Adipose tissue (tissue), 3 donors: Measurements from ENCODE around the gene FGGY. TPM values are rescaled to one million over a fixed set of nuclear protein-coding genes. Genes with fewer than 3 reads are reported as not detected.
"Not testable (repeated sequence)": the region's sequence is repeated elsewhere in the genome, so short reads cannot be mapped to it uniquely, and the experiment has no call there.

Experiments used
- H3K27ac ChIP-seq: one replicate; pipeline ENCODE4 v1.5.1; 2013; ENCODE audit warnings: low read depth, low read length
- WGBS, 3 donors: extraction: QIAGEN DNeasy Blood & Tissue Kit; methylation state at CpG; one replicate each; pipeline ENCODE4 v1.1.7; 2013; 5-methylcytosine and 5-hydroxymethylcytosine counted together
- polyA plus RNA-seq, 3 donors: library from polyadenylated mRNA; stranded (reverse); fragments of 200-250 nt; gene quantifications; one replicate each; pipeline ENCODE4 v1.2.3, GENCODE V29; 2013
- donor health status: healthy with polysubstance abuse.
- donor health status: Bipolar disorder and iron deficiency.
- donor health status: healthy.

The FGGY gene
- polyA plus RNA-seq, 3 donors, result 6.3 to 13.4 (median 12.8) TPM

DNA sequence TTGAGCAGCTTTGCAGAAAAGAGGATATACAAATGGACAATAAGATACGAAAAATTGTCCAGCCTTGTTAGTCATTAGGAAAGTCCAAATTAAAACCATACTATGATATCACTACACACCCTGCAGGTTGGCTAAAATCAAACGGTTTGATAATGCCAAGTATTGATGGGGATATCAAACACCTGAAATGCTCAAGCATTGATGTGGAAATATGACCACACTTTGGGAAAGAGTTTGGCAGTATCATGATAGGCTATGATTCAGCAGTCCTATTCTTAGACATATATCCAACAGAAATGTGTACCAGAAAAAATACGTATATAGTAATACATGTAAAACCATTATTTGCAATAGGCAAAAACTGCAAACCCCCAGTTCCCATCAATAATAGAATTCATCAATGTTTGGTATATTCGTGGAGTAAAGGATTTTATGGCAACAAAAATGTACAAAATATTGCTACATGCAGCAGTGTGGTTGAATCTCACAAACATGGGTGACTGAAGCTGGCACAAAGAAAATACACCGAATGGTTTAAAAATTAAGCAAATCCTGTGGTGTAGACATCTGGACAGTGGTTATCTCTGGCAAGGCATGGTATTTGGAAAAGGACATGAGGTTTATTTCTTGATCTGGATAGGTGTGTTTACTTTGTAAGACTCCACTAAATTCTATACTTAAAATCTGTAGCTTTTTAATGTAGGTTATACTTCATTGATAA is 243.2 kb downstream of the FGGY start:
- H3K27ac ChIP-seq, result no peak overlapping the region
- 73 to 76% (median 74%) methylated on average over 5 of the region's 5 CpGs for WGBS, 3 donors

DNA sequence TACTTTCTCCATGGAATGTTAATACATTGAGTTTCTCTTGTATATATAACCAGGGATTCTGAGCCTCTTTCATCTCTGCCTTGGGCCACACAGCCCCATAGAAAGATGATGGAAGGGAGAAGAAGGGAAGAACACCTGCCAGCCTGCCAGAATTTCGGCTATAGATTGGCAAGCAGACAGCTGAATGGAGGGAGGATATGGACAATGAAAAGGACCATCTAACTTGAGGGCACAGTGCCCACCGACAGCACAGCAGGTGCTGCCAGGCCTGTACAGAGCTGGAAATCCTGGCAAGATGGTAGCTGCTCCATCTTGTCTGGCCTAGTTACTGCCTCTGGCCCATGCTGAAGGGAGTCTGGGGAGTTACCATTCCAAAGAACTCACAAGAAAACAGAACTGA is 244.3 kb downstream of the FGGY start:
- H3K27ac ChIP-seq, result no peak overlapping the region
- WGBS, 3 donors, result 86 to 92% (median 92%) methylated on average over 2 of the region's 2 CpGs

DNA sequence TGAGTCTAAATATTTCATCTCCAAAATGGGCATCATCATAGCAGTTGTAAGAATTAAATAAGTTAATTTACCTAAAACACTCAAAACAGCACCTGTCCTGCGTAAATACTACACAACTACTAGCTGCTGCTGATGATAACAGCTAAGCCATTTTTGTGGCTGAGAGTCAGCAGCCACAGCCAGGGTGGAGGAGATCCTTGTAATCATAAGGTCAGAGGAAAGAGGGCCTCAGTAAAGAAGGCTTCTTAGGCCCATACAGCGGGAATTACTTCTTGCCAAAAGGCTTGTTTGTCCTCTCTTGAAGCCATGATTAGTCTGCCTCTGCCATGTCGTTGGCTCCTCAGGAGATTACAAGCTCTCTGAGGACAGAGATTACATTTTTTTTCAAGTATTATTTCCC is 245.0 kb downstream of the FGGY start:
- 75 to 96% (median 91%) methylated on average over 3 of the region's 3 CpGs for WGBS, 3 donors
- H3K27ac ChIP-seq, result no peak overlapping the region

DNA sequence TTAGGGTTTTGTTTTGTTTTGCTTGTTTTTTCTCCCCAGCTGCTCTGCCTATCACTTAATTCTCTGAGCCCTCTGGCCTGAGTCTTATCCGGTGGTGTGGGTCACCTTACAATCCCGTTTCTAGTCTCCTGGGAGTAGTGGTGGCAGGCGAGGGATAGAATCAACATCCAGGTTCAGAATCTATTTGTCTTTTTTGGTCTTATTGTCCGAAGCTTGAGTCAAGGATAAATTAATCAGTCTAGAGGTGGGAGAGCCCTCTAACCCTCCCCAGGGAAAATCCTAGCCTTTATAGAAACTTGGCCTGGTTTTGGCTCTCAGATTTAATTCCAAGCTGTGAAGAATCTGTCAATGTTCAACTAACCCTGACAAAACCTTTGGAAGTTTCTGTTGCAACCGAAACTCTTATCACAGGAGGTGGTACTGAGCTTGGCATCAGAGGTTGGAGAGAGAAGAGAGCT is 246.3 kb downstream of the FGGY start:
- H3K27ac ChIP-seq, result no peak overlapping the region
- WGBS, 3 donors, result 21 to 55% (median 54%) methylated on average over 5 of the region's 5 CpGs

DNA sequence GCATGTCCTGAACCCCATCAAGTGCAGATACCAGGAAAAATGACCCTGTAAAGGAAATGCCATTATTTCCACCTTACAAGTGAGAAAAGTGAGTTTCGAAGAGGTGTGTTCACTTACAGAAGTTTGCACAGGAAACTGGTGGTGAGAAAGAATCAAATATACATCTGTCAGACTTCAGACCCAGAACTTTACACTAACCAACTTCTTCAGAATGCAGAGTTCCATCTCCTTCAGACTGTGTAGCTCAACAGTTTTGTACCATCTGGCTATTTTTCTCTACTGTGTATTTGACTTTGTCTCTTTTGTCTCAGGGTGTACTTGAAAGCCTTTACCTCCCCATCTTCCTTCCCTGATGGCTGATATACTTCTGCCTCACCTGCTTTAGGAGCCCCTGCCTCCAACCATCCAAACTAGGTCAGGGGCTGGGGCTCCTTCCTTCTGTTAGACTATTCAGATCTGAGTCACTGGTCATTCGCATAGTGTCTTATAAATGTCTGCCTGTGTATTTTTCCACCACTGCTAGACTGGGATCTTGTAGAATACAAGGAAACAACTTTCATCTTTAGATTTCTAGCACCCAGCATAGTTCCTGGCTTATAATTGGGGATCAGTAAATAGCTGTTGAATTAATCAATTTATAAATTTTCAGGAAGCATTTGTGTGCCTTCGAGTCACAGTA is 247.9 kb downstream of the FGGY start:
- WGBS, 3 donors, result 95 to 97% (median 96%) methylated on average over 3 of the region's 3 CpGs
- no peak overlapping the region for H3K27ac ChIP-seq

DNA sequence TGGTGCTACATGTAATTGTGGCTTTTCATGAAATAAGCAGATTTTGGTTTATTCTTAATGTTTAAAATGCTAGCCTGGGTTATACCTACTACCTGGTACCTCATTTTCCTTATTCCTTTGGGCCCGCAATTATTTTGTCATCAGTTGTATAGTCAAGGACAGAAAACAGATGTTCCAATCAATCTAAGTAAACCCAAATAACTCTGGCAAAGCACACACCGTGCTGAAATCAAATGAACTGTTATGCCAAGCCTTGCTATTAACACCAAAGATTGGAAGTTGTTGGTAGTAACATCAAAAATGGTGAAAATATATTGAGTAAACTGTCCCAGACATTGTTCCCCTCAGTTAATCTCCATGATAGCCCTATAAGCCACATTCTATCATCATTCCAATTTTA is 248.9 kb downstream of the FGGY start:
- H3K27ac ChIP-seq, result no peak overlapping the region
- WGBS, 3 donors, result 55 to 92% (median 91%) methylated on average over 2 of the region's 2 CpGs

DNA sequence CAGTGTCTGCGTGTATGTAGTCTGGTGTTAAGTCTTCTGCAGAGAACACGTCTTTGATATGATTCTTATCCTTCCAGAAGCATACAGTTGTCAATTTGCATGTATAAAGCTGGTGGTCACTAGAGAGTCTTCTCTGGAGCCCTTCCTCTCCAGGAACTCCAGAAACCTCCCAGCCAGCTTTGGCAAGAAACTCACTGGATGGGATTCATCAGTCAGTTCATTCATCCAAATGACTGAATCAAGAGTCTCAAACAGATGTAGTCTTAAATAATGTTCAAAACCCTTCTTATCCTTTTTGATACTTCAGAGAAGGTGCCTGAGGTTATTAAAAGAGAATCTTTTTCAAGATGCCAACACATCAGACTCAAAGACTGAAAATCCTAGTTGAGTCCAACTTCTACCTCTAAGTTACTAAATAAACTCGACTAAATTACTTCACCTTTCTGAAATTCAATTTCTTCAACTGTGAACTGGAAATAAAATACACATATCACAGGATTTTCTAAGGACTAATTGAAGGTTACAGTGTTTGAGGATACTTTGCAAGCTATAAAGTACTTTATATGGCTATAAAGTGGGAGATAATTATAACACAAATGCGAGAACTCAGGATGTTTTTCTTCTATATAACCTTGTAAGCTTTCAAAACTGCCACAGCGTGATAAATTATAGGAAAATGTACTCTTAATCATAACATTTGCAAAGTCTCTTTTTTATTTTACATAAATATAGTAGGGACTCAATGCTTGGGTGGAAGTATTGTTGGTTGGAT is 252.4 kb downstream of the FGGY start:
- WGBS, 3 donors, result 84 to 93% (median 93%) methylated on average over 5 of the region's 5 CpGs
- H3K27ac ChIP-seq, result no peak overlapping the region

DNA sequence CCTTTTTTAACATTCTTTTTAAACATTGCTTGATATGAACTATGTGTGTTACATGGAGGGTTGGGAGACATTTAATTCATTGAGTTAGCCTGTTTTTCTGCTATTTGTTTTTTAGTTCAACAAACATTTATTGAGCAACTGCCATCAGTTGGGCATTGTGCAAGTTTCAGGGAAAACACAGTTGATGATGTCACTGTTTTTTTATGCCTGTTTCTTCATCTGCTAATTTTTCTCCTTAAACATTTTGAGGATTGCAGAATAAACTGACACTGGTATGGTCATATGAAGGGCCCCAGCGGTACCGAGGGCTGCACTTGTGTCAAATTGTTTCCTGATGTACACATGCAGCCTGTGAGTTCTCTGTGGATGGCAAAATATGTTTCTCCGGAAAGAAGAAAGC is 253.0 kb downstream of the FGGY start:
- no peak overlapping the region for H3K27ac ChIP-seq
- 34 to 63% (median 39%) methylated on average over 3 of the region's 3 CpGs for WGBS, 3 donors

DNA sequence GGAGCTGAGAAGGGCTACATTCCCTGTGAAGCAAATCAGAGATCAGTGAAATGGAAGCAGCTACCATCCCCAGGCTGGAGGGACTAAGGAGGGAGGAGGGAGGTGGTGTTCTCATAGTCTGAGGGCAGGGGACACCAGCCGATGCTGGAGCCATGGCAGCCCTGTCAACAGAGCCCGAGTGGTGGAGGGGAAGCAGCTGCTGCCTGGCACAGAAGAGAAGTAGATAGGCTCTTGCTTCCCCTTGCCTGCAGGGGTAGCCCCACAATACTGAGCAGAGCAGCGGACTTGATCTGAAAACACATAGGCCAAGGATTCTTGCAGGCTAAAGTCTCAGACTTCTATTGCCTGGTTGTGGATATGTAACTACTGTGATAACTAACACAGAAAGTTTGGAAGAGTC is 255.1 kb downstream of the FGGY start:
- WGBS, 3 donors, result 60 to 78% (median 72%) methylated on average over 3 of the region's 3 CpGs

DNA sequence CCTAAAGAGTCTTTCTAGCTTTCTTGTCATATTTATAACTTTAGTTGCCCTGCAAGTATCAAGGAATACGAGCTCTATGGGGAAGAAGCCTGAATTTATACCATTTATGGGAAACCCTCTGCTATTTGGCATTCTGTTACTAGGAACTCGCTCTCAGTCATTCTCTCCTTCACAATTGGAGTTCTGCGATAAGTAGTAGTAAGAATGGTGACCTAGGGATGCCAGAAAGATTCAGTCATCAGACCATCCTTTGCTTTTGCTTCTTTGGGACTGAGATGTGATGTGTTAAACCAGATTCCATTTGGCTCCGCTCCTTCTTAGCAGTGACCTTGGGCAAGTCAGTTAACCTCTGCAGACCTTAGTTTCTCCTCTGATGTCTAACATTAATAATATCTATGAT is 256.5 kb downstream of the FGGY start:
- H3K27ac ChIP-seq, result no peak overlapping the region
- 88 to 92% (median 90%) methylated on average over 4 of the region's 4 CpGs for WGBS, 3 donors

More for the DNA sequence above, 255.1 kb downstream of the FGGY start:
- H3K27ac ChIP-seq, result no peak overlapping the region

DNA sequence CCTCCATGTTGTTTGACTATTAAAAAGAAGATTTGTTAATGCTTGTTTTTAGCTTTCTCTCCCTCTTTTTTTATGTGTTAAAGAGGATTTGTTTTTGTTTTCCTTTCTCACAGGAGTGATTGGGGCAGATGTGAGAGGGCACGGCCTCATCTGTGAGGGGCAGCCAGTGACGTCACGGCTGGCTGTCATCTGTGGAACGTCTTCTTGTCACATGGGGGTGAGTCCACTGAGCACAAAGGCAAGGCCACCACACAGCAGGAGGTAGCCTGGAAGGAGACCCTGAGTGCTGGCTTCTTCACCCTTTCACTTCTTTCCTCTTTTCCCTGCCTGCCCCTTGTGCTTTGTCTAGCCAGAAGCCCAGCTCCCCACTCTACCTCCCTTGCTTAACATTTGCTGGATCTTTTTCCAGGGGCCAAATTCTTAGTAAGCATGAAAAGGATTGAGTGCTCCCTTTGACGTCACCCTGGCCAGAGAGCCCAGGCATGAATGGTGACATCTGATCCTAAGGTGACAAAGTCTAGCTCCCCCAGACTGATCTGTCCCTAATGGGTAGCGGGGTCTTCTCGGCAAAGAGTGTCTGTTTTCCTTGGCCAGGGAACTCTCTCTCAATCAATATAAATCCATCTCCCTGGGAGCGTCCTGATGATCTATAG is 257.2 kb downstream of the FGGY start:
- WGBS, 3 donors, result 73 to 86% (median 83%) methylated on average over 8 of the region's 8 CpGs
- no peak overlapping the region for H3K27ac ChIP-seq

DNA sequence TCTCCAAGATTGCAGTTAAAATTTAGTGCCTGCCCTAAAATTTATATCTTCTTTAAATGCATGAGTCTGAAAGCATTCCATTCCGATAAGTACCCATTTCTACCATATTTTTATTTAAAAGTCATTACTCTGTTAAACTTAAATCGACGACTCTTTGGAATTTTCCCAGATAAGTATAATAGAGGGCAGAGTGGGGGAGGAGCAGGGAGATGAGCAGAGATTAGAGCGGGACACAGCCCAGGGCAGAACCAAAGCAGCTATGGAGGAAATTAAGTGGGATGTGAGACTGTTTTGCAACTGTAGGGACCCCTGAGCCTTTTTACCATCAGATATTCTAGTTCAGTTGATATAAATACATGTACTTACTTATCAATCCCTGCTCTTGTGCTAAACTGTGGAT is 257.9 kb downstream of the FGGY start:
- 66 to 87% (median 83%) methylated on average over 4 of the region's 4 CpGs for WGBS, 3 donors

DNA sequence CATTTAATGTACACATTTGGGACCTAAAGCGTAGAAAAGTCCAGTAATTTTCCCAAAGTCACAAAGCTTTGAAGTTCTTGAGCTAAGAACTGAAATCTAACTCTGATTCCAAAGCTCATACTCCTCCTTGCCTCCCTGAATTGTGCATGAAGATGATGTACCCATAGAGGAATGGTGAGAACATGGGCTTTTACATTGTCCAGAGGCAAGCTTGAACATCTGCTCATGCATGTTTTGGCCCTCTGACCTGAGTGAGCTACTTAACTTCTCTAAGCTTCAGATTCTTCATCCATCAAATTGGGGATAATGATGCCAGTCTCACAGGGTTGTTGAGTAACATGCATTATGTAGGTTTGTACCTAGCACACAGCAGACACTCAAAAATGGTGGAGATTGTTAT is 259.5 kb downstream of the FGGY start:
- 91 to 97% (median 96%) methylated on average over 1 of the region's 1 CpG for WGBS, 3 donors
- no peak overlapping the region for H3K27ac ChIP-seq

More for the DNA sequence above, 257.9 kb downstream of the FGGY start:
- H3K27ac ChIP-seq, result no peak overlapping the region

DNA sequence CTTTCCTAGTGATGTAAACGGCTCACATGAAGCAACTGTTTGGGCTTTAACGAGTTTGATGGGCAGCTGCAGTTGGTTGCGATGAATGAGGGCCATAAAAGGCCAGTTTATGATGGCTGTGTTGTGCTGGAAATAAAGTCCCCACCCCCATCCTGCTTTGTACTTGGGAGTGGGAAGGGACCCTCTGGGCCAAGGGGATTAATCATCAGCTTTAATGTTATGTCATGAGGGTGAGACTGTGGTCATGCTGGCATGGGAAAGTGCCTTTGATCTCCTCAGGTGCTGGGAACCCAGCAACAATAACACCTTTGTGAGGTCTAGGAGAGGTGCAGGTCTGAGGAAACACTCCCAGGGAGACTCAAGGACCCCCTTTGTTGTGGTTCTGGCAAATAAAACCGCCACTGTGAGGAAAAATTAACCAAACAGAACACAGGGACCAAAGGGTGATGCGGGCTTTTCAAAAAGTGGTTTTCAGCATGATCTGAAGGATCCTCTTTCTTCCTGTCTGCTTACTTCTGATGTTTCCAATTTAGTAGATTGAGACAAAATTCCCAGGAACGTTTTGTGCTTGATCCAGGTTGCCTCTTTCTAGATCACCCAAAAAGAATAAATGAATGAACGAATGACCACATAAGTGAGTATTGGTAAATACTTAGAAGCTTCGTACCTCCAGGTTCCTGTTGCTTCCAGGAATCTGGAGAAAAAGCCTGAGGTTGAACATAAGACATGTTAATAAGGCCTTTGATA is 260.1 kb downstream of the FGGY start:
- no peak overlapping the region for H3K27ac ChIP-seq
- WGBS, 3 donors, result 68 to 92% (median 87%) methylated on average over 8 of the region's 8 CpGs

DNA sequence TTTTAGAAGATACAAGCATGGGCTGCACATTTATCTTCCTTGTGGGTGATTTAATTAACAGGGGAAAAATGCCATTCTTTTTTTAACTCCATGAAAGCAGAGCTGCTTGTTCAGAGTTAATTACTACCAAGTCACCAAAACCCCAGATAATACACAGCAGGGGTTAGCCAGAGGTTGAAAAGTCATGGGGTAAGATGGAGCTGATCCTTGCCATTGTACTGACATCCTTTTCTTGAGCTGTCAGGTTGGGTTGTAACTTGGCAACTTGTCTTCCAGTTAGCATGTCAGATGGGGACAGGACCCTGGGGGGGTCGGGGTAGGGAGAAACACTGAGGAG is 260.6 kb downstream of the FGGY start:
- H3K27ac ChIP-seq, result no peak overlapping the region
- 80 to 89% (median 88%) methylated on average over 1 of the region's 1 CpG for WGBS, 3 donors

DNA sequence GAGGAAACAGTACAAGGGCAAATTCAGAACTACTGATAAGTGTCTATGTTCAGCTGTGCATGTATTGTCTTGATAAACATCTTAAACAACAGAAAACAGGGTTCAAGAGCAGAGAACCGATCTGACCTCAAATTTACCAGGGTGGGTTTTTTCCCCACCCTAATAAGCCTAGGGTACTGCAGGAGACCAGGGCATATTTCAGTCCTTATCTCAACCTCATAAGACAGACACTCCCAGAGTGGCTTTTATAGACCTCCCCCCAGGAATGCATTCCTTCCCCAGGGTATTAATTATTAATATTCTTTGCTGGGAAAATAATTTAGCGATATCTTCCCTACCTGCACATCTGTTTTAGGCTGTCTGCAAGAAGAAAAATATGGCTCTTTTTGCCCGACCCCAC is 261.7 kb downstream of the FGGY start:
- WGBS, 3 donors, result 92 to 97% (median 95%) methylated on average over 3 of the region's 3 CpGs
- not testable (repeated sequence) for H3K27ac ChIP-seq

DNA sequence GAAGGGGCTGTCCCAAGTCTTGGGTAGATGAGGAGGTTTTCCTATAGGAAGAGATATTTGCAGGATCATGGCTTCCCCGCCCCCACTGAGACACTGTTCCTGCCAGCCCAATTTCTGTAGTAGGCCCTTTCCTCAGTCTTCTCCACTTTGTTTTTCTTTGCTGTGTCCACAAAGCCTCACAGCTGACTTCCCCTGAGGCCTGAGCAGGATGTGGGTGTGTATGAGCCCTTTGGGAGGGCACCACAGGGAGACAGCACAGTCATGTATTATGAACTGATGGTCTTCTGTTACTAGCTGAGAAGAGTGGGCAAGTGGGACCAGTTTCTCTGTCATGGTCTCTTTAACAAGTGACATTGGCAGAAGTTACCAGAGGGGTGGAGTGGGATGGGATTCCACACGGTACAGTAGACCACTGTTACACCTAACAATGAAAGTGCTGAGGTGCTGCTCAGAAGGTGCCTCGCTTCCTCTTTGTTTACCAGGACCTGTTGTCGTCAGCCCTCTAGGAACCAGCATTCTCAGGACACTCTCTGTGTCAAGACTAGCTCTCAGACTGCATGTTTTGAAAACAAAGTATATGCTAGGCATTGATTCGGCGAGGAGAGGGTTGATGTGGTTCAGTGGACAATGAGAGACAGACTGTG is 264.0 kb downstream of the FGGY start:
- WGBS, 3 donors, result 93 to 97% (median 97%) methylated on average over 6 of the region's 6 CpGs
- no peak overlapping the region for H3K27ac ChIP-seq

DNA sequence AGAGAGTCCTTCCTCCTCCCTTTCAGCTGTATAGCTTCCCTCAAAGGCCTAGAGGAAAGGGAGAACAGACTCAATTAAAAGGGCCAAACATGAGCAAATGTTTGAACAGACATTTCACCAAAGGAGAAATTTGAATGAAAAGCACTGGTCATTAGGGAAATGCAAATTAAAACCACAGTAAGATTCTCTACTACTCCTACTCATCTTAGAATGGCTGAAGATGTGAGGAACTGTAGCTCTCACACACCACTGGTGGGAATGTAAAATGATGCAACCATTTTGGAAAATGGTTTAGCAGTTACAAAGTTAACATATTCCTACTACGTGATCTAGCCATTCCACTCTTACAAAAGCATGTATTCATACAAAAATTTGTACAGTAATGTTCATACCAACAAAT is 264.9 kb downstream of the FGGY start:
- WGBS, 3 donors, result 83 to 94% (median 84%) methylated on average over 1 of the region's 1 CpG
- H3K27ac ChIP-seq, result no peak overlapping the region
